HG03196 (cell line): Measurements from ENCODE around the gene RLN2.

Source experiments
- ATAC-seq: cut with Tn5 transposase; IDR thresholded peaks from one replicate; pipeline ENCODE4 v1.9.1; 2021; ENCODE audit not compliant: unreplicated experiment

The RLN2 gene

DNA sequence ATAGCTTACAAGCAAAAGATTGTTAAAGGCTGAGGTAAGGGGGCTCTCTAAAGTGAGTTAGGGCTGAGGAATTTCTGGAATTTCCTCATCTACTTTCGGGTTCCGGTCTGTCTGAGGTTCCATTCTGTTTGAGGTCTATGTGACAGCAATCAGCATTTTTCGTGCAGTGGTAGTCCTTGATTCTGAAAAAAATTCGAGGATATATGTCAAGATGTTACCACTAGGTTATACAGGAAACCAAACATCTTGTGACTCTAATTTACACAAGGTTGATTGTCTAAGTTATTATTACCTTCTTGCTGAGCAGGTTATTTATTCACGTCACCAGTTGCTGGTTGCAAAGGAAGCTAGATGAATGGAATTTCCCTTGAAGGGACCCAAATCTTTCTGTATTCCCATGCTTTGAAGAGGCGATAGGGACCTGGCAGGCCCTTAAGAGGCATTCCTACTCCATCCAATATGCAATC is 35.2 kb downstream of the RLN2 start:
- ATAC-seq, result no peak

GRCh38 chr9:5265939-5266338 is 38.6 kb downstream of the RLN2 start:
- ATAC-seq, result no peak

GRCh38 chr9:5264219-5264595 is 40.3 kb downstream of the RLN2 start:
- ATAC-seq, result no peak

GRCh38 chr9:5263351-5264218 is 40.9 kb downstream of the RLN2 start:
- no peak for ATAC-seq
